Effector CD8-positive, alpha-beta T cell (primary cell): ENCODE data around the gene KCNAB1.

Experiments used
- DNase-seq: peaks from one replicate; lab custom pipeline; 2025; lab: John Stamatoyannopoulos, UW

KCNAB1 gene

GRCh38 chr3:156455839-156456238 lies 335.5 kb downstream of the KCNAB1 start:
- DNase-seq = no peak

- DNase-seq = no peak
Measured at GRCh38 chr3:156456771-156457224, 336.4 kb downstream of the KCNAB1 start.

GRCh38 chr3:156459434-156459833 lies 339.1 kb downstream of the KCNAB1 start:
- no peak for DNase-seq

- DNase-seq = no peak
Measured at GRCh38 chr3:156460206-156460611, 339.8 kb downstream of the KCNAB1 start.

GRCh38 chr3:156461889-156462288 lies 341.5 kb downstream of the KCNAB1 start:
- no peak for DNase-seq

GRCh38 chr3:156463123-156463522 lies 342.7 kb downstream of the KCNAB1 start:
- no peak for DNase-seq

- no peak for DNase-seq
Measured at GRCh38 chr3:156465194-156465593, 344.8 kb downstream of the KCNAB1 start.

GRCh38 chr3:156469456-156469855 lies 349.1 kb downstream of the KCNAB1 start:
- DNase-seq = no peak

- DNase-seq = no peak
Measured at GRCh38 chr3:156471431-156471830, 351.1 kb downstream of the KCNAB1 start.

GRCh38 chr3:156472150-156472549 lies 351.8 kb downstream of the KCNAB1 start:
- DNase-seq = no peak

- DNase-seq = no peak
Measured at GRCh38 chr3:156472684-156473083, 352.3 kb downstream of the KCNAB1 start.

GRCh38 chr3:156473341-156473740 lies 353.0 kb downstream of the KCNAB1 start:
- DNase-seq = no peak

GRCh38 chr3:156474560-156475389 lies 354.4 kb downstream of the KCNAB1 start:
- no peak for DNase-seq

GRCh38 chr3:156477323-156477722 lies 356.9 kb downstream of the KCNAB1 start:
- DNase-seq = no peak

- no peak for DNase-seq
Measured at GRCh38 chr3:156478891-156479290, 358.5 kb downstream of the KCNAB1 start.

- DNase-seq = no peak
Measured at GRCh38 chr3:156479604-156480003, 359.2 kb downstream of the KCNAB1 start.

GRCh38 chr3:156480949-156481348 lies 360.6 kb downstream of the KCNAB1 start:
- DNase-seq = no peak

GRCh38 chr3:156483002-156483401 lies 362.6 kb downstream of the KCNAB1 start:
- no peak for DNase-seq

GRCh38 chr3:156483426-156483825 lies 363.0 kb downstream of the KCNAB1 start:
- DNase-seq = no peak

- DNase-seq = no peak
Measured at GRCh38 chr3:156483961-156484787, 363.8 kb downstream of the KCNAB1 start.

GRCh38 chr3:156488767-156489166 lies 368.4 kb downstream of the KCNAB1 start:
- DNase-seq = no peak

- no peak for DNase-seq
Measured at GRCh38 chr3:156489462-156489911, 369.1 kb downstream of the KCNAB1 start.

- no peak for DNase-seq
Measured at GRCh38 chr3:156491192-156491591, 370.8 kb downstream of the KCNAB1 start.
